Measurements from ENCODE around the gene ALPP.

GRCh38 chr2:232418466-232419244 lies 40.1 kb downstream of the ALPP start:
- TF ChIP-seq CTCF (IDR thresholded peaks at IDR 0.05; ENCODE audit: low read depth, low read length, poor library complexity, severe bottlenecking): no peak
- TF ChIP-seq EZH2phosphoT487 (IDR thresholded peaks at IDR 0.05; ENCODE audit: borderline replicate concordance, low read length): no peak

Data from DOHH2 (cell line).